Tibial nerve (tissue), 4 donors: ENCODE results near the gene DTNB. TPM values are rescaled to one million over a fixed set of nuclear protein-coding genes. Genes with fewer than 3 reads are reported as not detected.

Experiments
- DNase-seq, 2 donors: peaks; one replicate each; pipeline ENCODE4 v3.0.0-alpha.2; 2019; ENCODE audit warnings: low spot score in 2 of 2
- H3K27ac ChIP-seq, 4 donors: fragments of 200-600 bp; sonication (generic) in 3 of 4; one replicate each; pipeline ENCODE4 v1.5.1; 2017 to 2019; ENCODE audit warnings: mild to moderate bottlenecking in 1 of 4
- H3K27me3 ChIP-seq, 2 donors: fragments of 200-600 bp; sonication (generic) in 1 of 2; one replicate each; pipeline versions ENCODE4 v1.5.1 to v1.6.0; 2017 to 2019
- H3K36me3 ChIP-seq, 3 donors: fragments of 200-600 bp; sonication (generic); one replicate each; pipeline ENCODE4 v1.5.1; 2018 to 2019
- H3K4me1 ChIP-seq, 4 donors: fragments of 200-600 bp; sonication (generic) in 3 of 4; one replicate each; pipeline ENCODE4 v1.5.1; 2017 to 2019
- H3K4me3 ChIP-seq, 4 donors: fragments of 200-600 bp; sonication (generic) in 3 of 4; one replicate each; pipeline ENCODE4 v1.5.1; 2017 to 2019; ENCODE audit warnings: mild to moderate bottlenecking in 1 of 4, moderate library complexity in 1 of 4
- H3K9me3 ChIP-seq, 4 donors: fragments of 200-600 bp; sonication (generic) in 3 of 4; one replicate each; pipeline ENCODE4 v1.5.1; 2017 to 2019
- EP300 ChIP-seq, 2 donors: sonication (generic); formaldehyde crosslinking; IDR thresholded peaks; one replicate each; pipeline ENCODE4 v1.6.1; 2017; ENCODE audit warnings: antibody characterized with exemption in 2 of 2, mild to moderate bottlenecking in 1 of 2
- POLR2A ChIP-seq, 2 donors: fragments of 450-650 bp; IDR thresholded peaks; one replicate each; pipeline ENCODE4 v1.6.1; 2017; ENCODE audit warnings: antibody characterized with exemption in 2 of 2, mild to moderate bottlenecking in 2 of 2, moderate library complexity in 2 of 2
- WGBS, 2 donors: methylation state at CpG; one replicate each; pipeline ENCODE4 v1.1.5; 2018; 5-methylcytosine and 5-hydroxymethylcytosine counted together
- total RNA-seq, 4 donors: library from RNA; depleted of rRNA; stranded (reverse); fragments of >200 nt; gene quantifications; one replicate each; pipeline ENCODE4 v1.1.0, GENCODE V29; 2016
- TF ChIP-seq, protein P1 (sequence below), 5 experiments: fragments of 200-600 bp in 3 of 5; fragments of 450-650 bp in 2 of 5; sonication (generic) in 3 of 5; IDR thresholded peaks; one replicate each; pipeline ENCODE4 v1.5.1; 2016 to 2019; ENCODE audit warnings: antibody characterized with exemption in 5 of 5, mild to moderate bottlenecking in 3 of 5, moderate library complexity in 2 of 5

Gene DTNB
- total RNA-seq, 4 donors from 2014 or later, result 9.4 to 18.6 (median 13.1) TPM

DNA sequence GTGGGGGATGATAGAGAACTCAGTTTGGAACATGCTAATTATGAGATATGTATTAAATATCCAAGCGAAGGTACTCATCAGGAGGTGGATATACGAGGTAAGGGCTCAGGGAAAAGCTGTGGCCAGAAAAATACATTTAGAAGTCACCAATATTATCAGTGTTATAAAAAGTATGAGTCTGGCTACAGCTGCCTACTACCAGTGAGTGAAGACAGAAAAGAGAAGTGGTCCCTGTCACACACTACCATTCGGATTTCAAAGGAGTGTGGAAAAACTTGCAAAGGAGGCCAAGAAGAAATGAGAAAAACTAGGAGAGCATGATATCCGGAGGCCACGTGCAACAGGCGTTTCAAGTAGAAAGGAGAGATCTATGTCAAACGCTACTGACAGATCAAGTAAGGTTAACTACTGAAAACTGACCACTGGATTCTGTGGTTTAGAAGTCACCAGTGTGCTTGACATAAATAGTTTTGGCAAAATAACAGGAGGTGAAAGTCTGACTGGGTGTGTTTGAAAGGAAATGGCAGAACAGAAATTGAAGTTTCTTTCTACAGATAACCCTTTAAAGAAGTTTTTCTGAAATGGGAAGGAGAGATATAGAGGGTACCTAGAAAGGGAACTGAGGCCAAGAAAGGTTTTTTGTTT is 213.0 kb downstream of the DTNB start:
- DNase-seq, result no peak

DNA sequence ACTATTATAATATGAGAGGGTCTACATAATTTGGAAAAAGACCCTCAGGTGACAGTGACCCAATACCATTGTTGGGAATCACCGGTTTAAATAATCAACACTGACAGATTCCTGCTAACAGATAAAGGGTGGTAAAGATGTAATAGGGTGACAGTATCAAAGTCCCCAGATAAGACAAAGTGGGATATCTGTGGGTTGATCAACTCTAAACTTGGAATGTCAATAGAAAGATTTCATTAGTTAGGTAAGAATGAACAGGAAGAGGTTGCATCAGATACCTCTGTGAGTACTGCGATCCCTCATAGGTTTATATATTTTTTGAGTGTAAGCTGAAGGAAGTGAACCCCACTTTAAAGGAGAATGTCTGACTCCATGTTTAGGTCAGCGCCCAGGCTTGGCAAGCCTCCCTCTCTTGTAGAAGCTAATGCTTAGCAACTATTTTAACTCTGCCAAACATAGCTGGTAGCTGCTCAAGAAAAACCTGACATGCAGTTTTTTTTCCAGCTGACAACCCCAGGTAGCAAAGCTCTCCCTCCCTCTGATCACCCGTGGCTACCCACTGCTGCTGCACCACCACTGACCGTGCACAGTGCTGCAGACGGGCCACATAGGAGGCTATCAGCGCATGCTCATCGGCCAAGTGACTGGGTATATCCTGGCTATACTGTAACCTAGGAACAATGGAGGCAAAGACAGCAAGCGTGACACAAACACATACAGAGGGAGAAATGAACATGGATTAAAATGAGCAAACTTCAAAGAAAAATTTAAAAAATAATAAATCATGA is 218.4 kb downstream of the DTNB start:
- Histone ChIP-seq H3K4me1 (no peaks in the 10 kb centered on the region), H3K27me3 (no peaks in the 10 kb centered on the region), H3K27ac (no peak overlapping the region), H3K9me3 (no peaks in the 10 kb centered on the region), H3K4me3 (no peak overlapping the region), H3K36me3 (no peaks in the 10 kb centered on the region)
- WGBS, 2 donors, result 92 to 97% methylated on average over 9 of the region's 9 CpGs
- TF ChIP-seq EP300 (IDR thresholded peaks at IDR 0.05), result no peak
- no peak for TF ChIP-seq POLR2A (IDR thresholded peaks at IDR 0.05)
- TF ChIP-seq, protein P1, sequence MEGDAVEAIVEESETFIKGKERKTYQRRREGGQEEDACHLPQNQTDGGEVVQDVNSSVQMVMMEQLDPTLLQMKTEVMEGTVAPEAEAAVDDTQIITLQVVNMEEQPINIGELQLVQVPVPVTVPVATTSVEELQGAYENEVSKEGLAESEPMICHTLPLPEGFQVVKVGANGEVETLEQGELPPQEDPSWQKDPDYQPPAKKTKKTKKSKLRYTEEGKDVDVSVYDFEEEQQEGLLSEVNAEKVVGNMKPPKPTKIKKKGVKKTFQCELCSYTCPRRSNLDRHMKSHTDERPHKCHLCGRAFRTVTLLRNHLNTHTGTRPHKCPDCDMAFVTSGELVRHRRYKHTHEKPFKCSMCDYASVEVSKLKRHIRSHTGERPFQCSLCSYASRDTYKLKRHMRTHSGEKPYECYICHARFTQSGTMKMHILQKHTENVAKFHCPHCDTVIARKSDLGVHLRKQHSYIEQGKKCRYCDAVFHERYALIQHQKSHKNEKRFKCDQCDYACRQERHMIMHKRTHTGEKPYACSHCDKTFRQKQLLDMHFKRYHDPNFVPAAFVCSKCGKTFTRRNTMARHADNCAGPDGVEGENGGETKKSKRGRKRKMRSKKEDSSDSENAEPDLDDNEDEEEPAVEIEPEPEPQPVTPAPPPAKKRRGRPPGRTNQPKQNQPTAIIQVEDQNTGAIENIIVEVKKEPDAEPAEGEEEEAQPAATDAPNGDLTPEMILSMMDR (IDR thresholded peaks at IDR 0.05), result no peak
- DNase-seq, result no peak

More for the DNA sequence above, 213.0 kb downstream of the DTNB start:
- Histone ChIP-seq H3K4me3 (no peak overlapping the region), H3K27me3 (no peaks in the 10 kb centered on the region), H3K36me3 (no peaks in the 10 kb centered on the region), H3K4me1 (no peaks in the 10 kb centered on the region), H3K27ac (no peak overlapping the region), H3K9me3 (no peaks in the 10 kb centered on the region)
- TF ChIP-seq POLR2A (IDR thresholded peaks at IDR 0.05), result no peak
- TF ChIP-seq EP300 (IDR thresholded peaks at IDR 0.05), result no peak
- TF ChIP-seq, protein P1 (IDR thresholded peaks at IDR 0.05), result no peak
- WGBS, 2 donors, result 78 to 88% methylated on average over 7 of the region's 7 CpGs

DNA sequence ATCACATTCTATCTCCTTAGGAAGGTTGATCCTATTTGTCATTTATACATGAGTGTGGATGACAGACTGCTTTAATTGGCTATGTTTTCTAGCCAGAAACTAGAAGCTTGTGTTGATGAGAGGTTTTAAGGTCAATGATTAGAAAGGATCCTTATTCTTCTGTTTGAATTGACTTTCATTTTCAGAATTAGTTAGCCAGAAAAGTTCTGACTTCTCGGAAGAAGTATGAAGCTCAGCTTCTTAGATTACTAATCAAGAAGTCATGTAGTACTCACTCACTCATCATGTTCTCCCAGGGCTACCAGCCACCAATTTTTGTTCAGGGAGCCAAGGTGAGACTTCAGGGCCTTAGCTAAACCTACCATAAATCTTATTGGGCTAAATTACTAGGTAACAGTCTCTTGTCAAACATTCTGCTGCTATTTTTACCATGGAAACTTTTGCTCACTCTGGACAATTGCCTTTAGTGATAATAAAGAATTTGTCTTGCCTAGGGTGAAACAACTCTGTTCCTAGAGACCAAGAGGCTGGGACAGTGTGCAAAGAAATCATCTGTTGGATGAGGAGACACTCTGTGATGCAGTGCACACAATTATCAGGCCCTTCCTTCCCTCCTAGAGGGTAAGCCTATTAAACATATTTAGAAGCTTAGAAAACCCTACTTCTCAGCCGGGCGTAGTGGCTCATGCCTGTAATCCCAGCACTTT is 220.0 kb downstream of the DTNB start:
- 73 to 85% methylated on average over 3 of the region's 3 CpGs for WGBS, 2 donors
- H3K4me3 ChIP-seq, result no peak overlapping the region
- no peak overlapping the region for H3K27ac ChIP-seq
- no peaks in the 10 kb centered on the region for H3K4me1 ChIP-seq
- H3K27me3 ChIP-seq, result no peaks in the 10 kb centered on the region
- TF ChIP-seq, protein P1 (IDR thresholded peaks at IDR 0.05), result no peak
- TF ChIP-seq EP300 (IDR thresholded peaks at IDR 0.05) (no peak), POLR2A (IDR thresholded peaks at IDR 0.05) (no peak)
- no peaks in the 10 kb centered on the region for H3K36me3 ChIP-seq
- DNase-seq, result no peak
- H3K9me3 ChIP-seq, result no peaks in the 10 kb centered on the region

DNA sequence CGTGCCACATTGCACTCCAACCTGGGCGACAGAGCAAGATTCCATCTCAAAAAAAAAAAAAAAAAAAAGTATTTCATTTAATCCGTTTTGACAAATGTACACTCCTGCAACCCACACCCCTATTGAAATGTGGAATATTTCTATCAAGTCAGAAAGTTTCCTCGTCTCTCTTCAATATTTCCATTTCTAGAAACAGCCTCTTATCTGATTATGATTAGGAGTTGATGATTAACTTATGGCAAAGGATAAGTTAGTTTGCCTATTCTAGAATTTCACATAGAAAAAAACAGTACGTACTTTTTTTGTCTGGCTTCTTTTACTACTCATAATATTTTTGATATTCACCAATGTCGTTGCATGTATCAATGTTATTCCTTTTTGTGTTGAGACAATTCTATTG is 224.6 kb downstream of the DTNB start:
- TF ChIP-seq, protein P1 (IDR thresholded peaks at IDR 0.05), result no peak
- TF ChIP-seq EP300 (IDR thresholded peaks at IDR 0.05), result no peak
- no peak for TF ChIP-seq POLR2A (IDR thresholded peaks at IDR 0.05)
- H3K9me3 ChIP-seq, result no peaks in the 10 kb centered on the region
- no peaks in the 10 kb centered on the region for H3K36me3 ChIP-seq
- DNase-seq, result no peak
- no peak overlapping the region for H3K4me3 ChIP-seq
- H3K27ac ChIP-seq, result no peak overlapping the region
- 86 to 87% methylated on average over 6 of the region's 6 CpGs for WGBS, 2 donors
- no peaks in the 10 kb centered on the region for H3K27me3 ChIP-seq
- no peaks in the 10 kb centered on the region for H3K4me1 ChIP-seq

DNA sequence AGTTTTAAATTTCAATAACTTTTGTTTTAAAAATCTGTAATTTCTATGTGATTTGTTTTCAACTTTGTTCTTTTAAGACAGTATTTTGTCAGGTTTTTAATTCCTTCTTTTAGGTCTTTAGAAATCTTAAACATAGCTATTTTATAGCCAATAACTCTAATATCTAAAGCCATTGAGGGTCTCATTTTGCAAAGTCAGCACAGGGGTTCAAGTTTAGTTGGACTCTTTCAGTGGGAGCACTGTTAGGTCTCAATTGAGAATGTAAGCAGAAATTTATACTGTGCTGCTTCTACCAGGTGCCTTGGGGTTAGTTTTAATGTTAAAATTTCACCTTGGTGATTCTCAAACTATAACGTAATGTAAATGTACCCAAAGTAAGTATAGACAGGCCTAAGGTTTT is 226.4 kb downstream of the DTNB start:
- TF ChIP-seq POLR2A (IDR thresholded peaks at IDR 0.05), result no peak
- TF ChIP-seq EP300 (IDR thresholded peaks at IDR 0.05), result no peak
- TF ChIP-seq, protein P1 (IDR thresholded peaks at IDR 0.05), result no peak
- no peaks in the 10 kb centered on the region for H3K9me3 ChIP-seq
- H3K4me1 ChIP-seq, result no peaks in the 10 kb centered on the region
- H3K27me3 ChIP-seq, result no peaks in the 10 kb centered on the region
- 98 to 100% methylated on average over 1 of the region's 1 CpG for WGBS, 2 donors
- no peaks in the 10 kb centered on the region for H3K36me3 ChIP-seq
- no peak for DNase-seq
- no peak overlapping the region for H3K27ac ChIP-seq
- H3K4me3 ChIP-seq, result no peak overlapping the region
